ENCODE results near the gene RAB3C. TPM values are rescaled to one million over a fixed set of nuclear protein-coding genes. Genes with fewer than 3 reads are reported as not detected.

The RAB3C gene
- total and polyA plus RNA-seq, 2 donors (not counting 1 experiment from before 2014, with no cell fraction given), result not detected

- H3K9me3 ChIP-seq (ENCODE audit: control insufficient read depth, insufficient read depth, low read depth, low read length), result no peaks in the 10 kb centered on the region
- no peak overlapping the region for H3K4me3 ChIP-seq (replicated peaks in 1 of 4; ENCODE audit: control extremely low read depth in 1 of 4, insufficient read depth in 1 of 4, low read depth in 3 of 4, low read length in 4 of 4)
- H3K79me2 ChIP-seq (ENCODE audit: control insufficient read depth, insufficient read depth, low read length), result no peaks in the 10 kb centered on the region
- no peaks in the 10 kb centered on the region for H3K27me3 ChIP-seq (ENCODE audit: control insufficient read depth, insufficient read depth, low read length)
- no peaks in the 10 kb centered on the region for H4K20me1 ChIP-seq (ENCODE audit: control insufficient read depth, extremely low read depth, insufficient read depth, low read length)
- H3K4me2 ChIP-seq (ENCODE audit: extremely low read depth, insufficient read depth, low read length), result no peak overlapping the region
- H3K9ac ChIP-seq (ENCODE audit: insufficient read depth, low read length), result no peak overlapping the region
- no peaks in the 10 kb centered on the region for H3K4me1 ChIP-seq (ENCODE audit: control insufficient read depth, extremely low read depth, insufficient read depth, low read length)
- H3K36me3 ChIP-seq (ENCODE audit: control insufficient read depth, insufficient read depth, low read length), result no peaks in the 10 kb centered on the region
- H2AFZ ChIP-seq (ENCODE audit: low read length), result no peak overlapping the region
- no peak for TF ChIP-seq CTCF (conservative IDR thresholded peaks at IDR 0.05 in 1 of 2, IDR thresholded peaks at IDR 0.05 in 1 of 2; ENCODE audit: low read depth in 1 of 2, low read length in 2 of 2)
- TF ChIP-seq EZH2 (IDR thresholded peaks at IDR 0.05; ENCODE audit: low read length, missing control alignments), result no peak
- no peak overlapping the region for H3K27ac ChIP-seq (ENCODE audit: insufficient read depth, low read length)
- no peak for DNase-seq (ENCODE audit: low read depth in 2 of 2)
Measured at GRCh38 chr5:58767104-58767503, 184.2 kb downstream of the RAB3C start.

- H3K4me1 ChIP-seq (ENCODE audit: control insufficient read depth, extremely low read depth, insufficient read depth, low read length), result no peaks in the 10 kb centered on the region
- no peak overlapping the region for H3K4me3 ChIP-seq (replicated peaks in 1 of 4; ENCODE audit: control extremely low read depth in 1 of 4, insufficient read depth in 1 of 4, low read depth in 3 of 4, low read length in 4 of 4)
- H4K20me1 ChIP-seq (ENCODE audit: control insufficient read depth, extremely low read depth, insufficient read depth, low read length), result no peaks in the 10 kb centered on the region
- no peaks in the 10 kb centered on the region for H3K27me3 ChIP-seq (ENCODE audit: control insufficient read depth, insufficient read depth, low read length)
- H3K9ac ChIP-seq (ENCODE audit: insufficient read depth, low read length), result no peak overlapping the region
- no peaks in the 10 kb centered on the region for H3K9me3 ChIP-seq (ENCODE audit: control insufficient read depth, insufficient read depth, low read depth, low read length)
- no peak for DNase-seq (ENCODE audit: low read depth in 2 of 2)
- no peak overlapping the region for H2AFZ ChIP-seq (ENCODE audit: low read length)
- H3K36me3 ChIP-seq (ENCODE audit: control insufficient read depth, insufficient read depth, low read length), result no peaks in the 10 kb centered on the region
- no peak overlapping the region for H3K4me2 ChIP-seq (ENCODE audit: extremely low read depth, insufficient read depth, low read length)
- TF ChIP-seq CTCF (conservative IDR thresholded peaks at IDR 0.05 in 1 of 2, IDR thresholded peaks at IDR 0.05 in 1 of 2; ENCODE audit: low read depth in 1 of 2, low read length in 2 of 2), result no peak
- TF ChIP-seq EZH2 (IDR thresholded peaks at IDR 0.05; ENCODE audit: low read length, missing control alignments), result no peak
- H3K27ac ChIP-seq (ENCODE audit: insufficient read depth, low read length), result no peak overlapping the region
- H3K79me2 ChIP-seq (ENCODE audit: control insufficient read depth, insufficient read depth, low read length), result no peaks in the 10 kb centered on the region
Measured at GRCh38 chr5:58770136-58770535, 187.3 kb downstream of the RAB3C start.

- Histone ChIP-seq H3K36me3 (ENCODE audit: control insufficient read depth, insufficient read depth, low read length) (no peaks in the 10 kb centered on the region), H2AFZ (ENCODE audit: low read length) (no peak overlapping the region), H4K20me1 (ENCODE audit: control insufficient read depth, extremely low read depth, insufficient read depth, low read length) (no peaks in the 10 kb centered on the region)
Measured at GRCh38 chr5:58771796-58772195, 188.9 kb downstream of the RAB3C start.

More at GRCh38 chr5:58771796-58772195, 188.9 kb downstream of the RAB3C start:
- no peaks in the 10 kb centered on the region for H3K4me1 ChIP-seq (ENCODE audit: control insufficient read depth, extremely low read depth, insufficient read depth, low read length)
- H3K79me2 ChIP-seq (ENCODE audit: control insufficient read depth, insufficient read depth, low read length), result no peaks in the 10 kb centered on the region
- H3K4me2 ChIP-seq (ENCODE audit: extremely low read depth, insufficient read depth, low read length), result no peak overlapping the region
- H3K9ac ChIP-seq (ENCODE audit: insufficient read depth, low read length), result no peak overlapping the region
- H3K9me3 ChIP-seq (ENCODE audit: control insufficient read depth, insufficient read depth, low read depth, low read length), result no peaks in the 10 kb centered on the region
- no peaks in the 10 kb centered on the region for H3K27me3 ChIP-seq (ENCODE audit: control insufficient read depth, insufficient read depth, low read length)
- no peak for DNase-seq (ENCODE audit: low read depth in 2 of 2)
- TF ChIP-seq EZH2 (IDR thresholded peaks at IDR 0.05; ENCODE audit: low read length, missing control alignments) (no peak), CTCF (conservative IDR thresholded peaks at IDR 0.05 in 1 of 2, IDR thresholded peaks at IDR 0.05 in 1 of 2; ENCODE audit: low read depth in 1 of 2, low read length in 2 of 2) (no peak)
- no peak overlapping the region for H3K27ac ChIP-seq (ENCODE audit: insufficient read depth, low read length)
- H3K4me3 ChIP-seq (replicated peaks in 1 of 4; ENCODE audit: control extremely low read depth in 1 of 4, insufficient read depth in 1 of 4, low read depth in 3 of 4, low read length in 4 of 4), result no peak overlapping the region
